ENCODE data around the gene TMEM115. TPM values are rescaled to one million over a fixed set of nuclear protein-coding genes. Genes with fewer than 3 reads are reported as not detected.
A peak's percentile ranks its signal among the peaks of the same experiment; 100 is the strongest.

Gene TMEM115
- total and polyA plus RNA-seq, 10 of the 15 experiments (the other 5 are each of a cell fraction or from before 2014, with no cell fraction given), result 1.9 to 18.7 (median 13.2) TPM

DNA sequence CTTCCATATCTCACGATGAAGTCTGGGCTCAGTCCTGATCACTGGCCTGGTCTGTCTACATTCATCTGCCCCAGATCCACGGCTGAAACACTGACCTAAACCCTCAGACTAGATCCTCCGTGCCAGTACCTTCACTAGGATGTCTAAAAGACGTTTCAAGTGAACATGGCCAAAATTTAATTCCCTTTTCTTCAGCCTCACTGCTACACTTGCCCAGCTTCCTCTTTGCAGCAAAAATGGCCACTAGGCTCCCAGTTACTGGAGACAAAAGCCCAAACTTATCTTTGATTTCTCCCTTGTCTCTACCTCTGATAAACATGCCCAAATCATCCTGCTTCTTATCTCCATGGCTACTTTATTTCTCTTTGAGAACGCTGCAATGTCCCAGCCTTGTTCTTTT lies 20.4 kb downstream of the TMEM115 start:
- H3K27me3 ChIP-seq (replicated peaks in 1 of 2; ENCODE audit: control insufficient read depth in 2 of 2, insufficient read depth in 2 of 2, low read length in 1 of 2), result no peaks in the 10 kb centered on the region
- peaks cover 65% of the 10 kb centered on the region for H3K79me2 ChIP-seq (ENCODE audit: control insufficient read depth, insufficient read depth, low read length)
- ChIA-PET RAD21 (ENCODE audit: unreplicated experiment) (no interaction called here), POLR2A (interaction anchor here (0.6 to 7.0 kb wide), 9 partner anchors 11 to 870 kb away, joined by 3 to 84 read pairs (median 4); partner anchors contain the start of genes CYB561D2, GNAI2, NPRL2 and TUSC2), CTCF (interaction anchor here (0.6 to 10.5 kb wide), 6 partner anchors 10 to 91 kb away, joined by 3 to 72 read pairs (median 4); partner anchors contain the start of genes CYB561D2, HYAL2, HYAL3 and NAA80), SMC1A (ENCODE audit: uncharacterized antibody, unreplicated experiment) (interaction anchor here (0.7 to 1.6 kb wide), 3 partner anchors 11 to 468 kb away, joined by 3 to 8 read pairs (median 3); partner anchors contain the start of genes CYB561D2 and NPRL2)
- peak overlapping the region; percentile 92 for H3K27ac ChIP-seq (ENCODE audit: control insufficient read depth, insufficient read depth)
- in situ Hi-C loops (cut with MboI) (loop anchor here (10.0 kb wide), 1 partner anchor 1056 kb away; the partner anchor contains the start of gene RBM15B), intact Hi-C loops (cut with micrococcal nuclease; ENCODE audit: unreplicated experiment) (loop anchor here (5.0 kb wide), 2 partner anchors 42 to 102 kb away; partner anchors contain the start of genes GNAI2, HYAL3 and NAA80)
- H3K9ac ChIP-seq (ENCODE audit: control insufficient read depth, insufficient read depth, low read length), result peak overlapping the region; percentile 86
- ATAC-seq (no peak), FAIRE-seq (no peak), DNase-seq (ENCODE audit: low read depth, low spot score) (no peak)
- peaks cover 1 to 4% of the 10 kb centered on the region in 2 experiments for H3K36me3 ChIP-seq (ENCODE audit: control insufficient read depth in 2 of 2, insufficient read depth in 2 of 2, low read length in 1 of 2)
- H3K9me3 ChIP-seq (replicated peaks; ENCODE audit: control insufficient read depth, insufficient read depth, low read length), result no peaks in the 10 kb centered on the region
- no peaks in the 10 kb centered on the region; the same call in 1 of the 2 replicates for H4K20me1 ChIP-seq (ENCODE audit: control insufficient read depth, insufficient read depth)
- peak overlapping the region; percentile 75 for H3K4me2 ChIP-seq (ENCODE audit: control insufficient read depth, insufficient read depth)
- H2AFZ ChIP-seq (ENCODE audit: control insufficient read depth, low read depth, low read length), result peak overlapping the region; percentile 52
- peaks cover 8% of the 10 kb centered on the region; the same call in 1 of the 2 replicates for H3K4me1 ChIP-seq (ENCODE audit: control insufficient read depth, insufficient read depth, low read length)
- TF ChIP-seq, protein P1, sequence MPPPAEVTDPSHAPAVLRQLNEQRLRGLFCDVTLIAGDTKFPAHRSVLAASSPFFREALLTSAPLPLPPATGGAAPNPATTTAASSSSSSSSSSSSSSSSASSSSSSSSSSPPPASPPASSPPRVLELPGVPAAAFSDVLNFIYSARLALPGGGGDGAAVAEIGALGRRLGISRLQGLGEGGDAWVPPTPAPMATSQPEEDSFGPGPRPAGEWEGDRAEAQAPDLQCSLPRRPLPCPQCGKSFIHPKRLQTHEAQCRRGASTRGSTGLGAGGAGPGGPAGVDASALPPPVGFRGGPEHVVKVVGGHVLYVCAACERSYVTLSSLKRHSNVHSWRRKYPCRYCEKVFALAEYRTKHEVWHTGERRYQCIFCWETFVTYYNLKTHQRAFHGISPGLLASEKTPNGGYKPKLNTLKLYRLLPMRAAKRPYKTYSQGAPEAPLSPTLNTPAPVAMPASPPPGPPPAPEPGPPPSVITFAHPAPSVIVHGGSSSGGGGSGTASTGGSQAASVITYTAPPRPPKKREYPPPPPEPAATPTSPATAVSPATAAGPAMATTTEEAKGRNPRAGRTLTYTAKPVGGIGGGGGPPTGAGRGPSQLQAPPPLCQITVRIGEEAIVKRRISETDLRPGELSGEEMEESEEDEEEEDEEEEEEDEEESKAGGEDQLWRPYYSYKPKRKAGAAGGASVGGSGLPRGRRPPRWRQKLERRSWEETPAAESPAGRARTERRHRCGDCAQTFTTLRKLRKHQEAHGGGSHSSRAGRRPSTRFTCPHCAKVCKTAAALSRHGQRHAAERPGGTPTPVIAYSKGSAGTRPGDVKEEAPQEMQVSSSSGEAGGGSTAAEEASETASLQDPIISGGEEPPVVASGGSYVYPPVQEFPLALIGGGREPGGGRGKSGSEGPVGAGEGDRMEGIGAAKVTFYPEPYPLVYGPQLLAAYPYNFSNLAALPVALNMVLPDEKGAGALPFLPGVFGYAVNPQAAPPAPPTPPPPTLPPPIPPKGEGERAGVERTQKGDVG (CRISPR knock-in tag; IDR thresholded peaks at IDR 0.05), result no peak
- TF ChIP-seq YY1 (IDR thresholded peaks at IDR 0.05; ENCODE audit: low read depth, low read length) (peak; percentile 66), SPI1 (IDR thresholded peaks at IDR 0.05; ENCODE audit: borderline replicate concordance, insufficient read depth, low read depth, low read length) (0 out of 2 replicates have a peak, but pooled peaks have one; percentile 21), IRF4 (IDR thresholded peaks at IDR 0.05; ENCODE audit: low read depth, low read length) (no peak), ZNF384 (IDR thresholded peaks at IDR 0.05; ENCODE audit: borderline replicate concordance, low read depth, low read length) (peak; percentile 37; the same call in 1 of the 2 replicates), MTA2 (IDR thresholded peaks at IDR 0.05; ENCODE audit: low read depth) (no peak)
- TF ChIP-seq, protein P2, sequence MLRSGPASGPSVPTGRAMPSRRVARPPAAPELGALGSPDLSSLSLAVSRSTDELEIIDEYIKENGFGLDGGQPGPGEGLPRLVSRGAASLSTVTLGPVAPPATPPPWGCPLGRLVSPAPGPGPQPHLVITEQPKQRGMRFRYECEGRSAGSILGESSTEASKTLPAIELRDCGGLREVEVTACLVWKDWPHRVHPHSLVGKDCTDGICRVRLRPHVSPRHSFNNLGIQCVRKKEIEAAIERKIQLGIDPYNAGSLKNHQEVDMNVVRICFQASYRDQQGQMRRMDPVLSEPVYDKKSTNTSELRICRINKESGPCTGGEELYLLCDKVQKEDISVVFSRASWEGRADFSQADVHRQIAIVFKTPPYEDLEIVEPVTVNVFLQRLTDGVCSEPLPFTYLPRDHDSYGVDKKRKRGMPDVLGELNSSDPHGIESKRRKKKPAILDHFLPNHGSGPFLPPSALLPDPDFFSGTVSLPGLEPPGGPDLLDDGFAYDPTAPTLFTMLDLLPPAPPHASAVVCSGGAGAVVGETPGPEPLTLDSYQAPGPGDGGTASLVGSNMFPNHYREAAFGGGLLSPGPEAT (IDR thresholded peaks at IDR 0.05; ENCODE audit: low read depth), result no peak
- peak overlapping the region; percentile 96 for H3K4me3 ChIP-seq
- no TSS peak for BruUV-seq (replicated peaks)
- WGBS (ENCODE audit: insufficient coverage, insufficient replicate concordance, low lambda C conversion rate, missing lambda C conversion rate), result 3% methylated on average over 5 of the region's 5 CpGs
